Measurements from ENCODE around the gene NCAPG2. TPM values are rescaled to one million over a fixed set of nuclear protein-coding genes. Genes with fewer than 3 reads are reported as not detected.

The NCAPG2 gene
- total and polyA plus RNA-seq, 2 donors from 2014 or later = 1.3 to 6.3 TPM

- no peaks in the 10 kb centered on the region for H3K27me3 ChIP-seq (ENCODE audit: control insufficient read depth, insufficient read depth, low read length)
- H3K36me3 ChIP-seq (ENCODE audit: control insufficient read depth in 2 of 3, insufficient read depth in 3 of 3, low read length in 3 of 3) = no peaks in the 10 kb centered on the region
- FAIRE-seq = no peak
- peak in 2 of 5 donors; percentile 13 to 45 for DNase-seq
- no peak overlapping the region for H3K9ac ChIP-seq (ENCODE audit: low read length in 3 of 3)
- no peaks in the 10 kb centered on the region for H3K9me3 ChIP-seq (ENCODE audit: control insufficient read depth in 2 of 3, insufficient read depth in 1 of 3, low read length in 3 of 3)
- H3K4me3 ChIP-seq (ENCODE audit: low read length in 3 of 3) = no peak overlapping the region
- no peaks in the 10 kb centered on the region for H3K4me1 ChIP-seq (ENCODE audit: control insufficient read depth in 2 of 3, insufficient read depth in 2 of 3, low read depth in 1 of 3, low read length in 3 of 3)
- no peak overlapping the region for H3K27ac ChIP-seq (ENCODE audit: low read depth in 2 of 2, low read length in 2 of 2)
- TF ChIP-seq, protein P1, sequence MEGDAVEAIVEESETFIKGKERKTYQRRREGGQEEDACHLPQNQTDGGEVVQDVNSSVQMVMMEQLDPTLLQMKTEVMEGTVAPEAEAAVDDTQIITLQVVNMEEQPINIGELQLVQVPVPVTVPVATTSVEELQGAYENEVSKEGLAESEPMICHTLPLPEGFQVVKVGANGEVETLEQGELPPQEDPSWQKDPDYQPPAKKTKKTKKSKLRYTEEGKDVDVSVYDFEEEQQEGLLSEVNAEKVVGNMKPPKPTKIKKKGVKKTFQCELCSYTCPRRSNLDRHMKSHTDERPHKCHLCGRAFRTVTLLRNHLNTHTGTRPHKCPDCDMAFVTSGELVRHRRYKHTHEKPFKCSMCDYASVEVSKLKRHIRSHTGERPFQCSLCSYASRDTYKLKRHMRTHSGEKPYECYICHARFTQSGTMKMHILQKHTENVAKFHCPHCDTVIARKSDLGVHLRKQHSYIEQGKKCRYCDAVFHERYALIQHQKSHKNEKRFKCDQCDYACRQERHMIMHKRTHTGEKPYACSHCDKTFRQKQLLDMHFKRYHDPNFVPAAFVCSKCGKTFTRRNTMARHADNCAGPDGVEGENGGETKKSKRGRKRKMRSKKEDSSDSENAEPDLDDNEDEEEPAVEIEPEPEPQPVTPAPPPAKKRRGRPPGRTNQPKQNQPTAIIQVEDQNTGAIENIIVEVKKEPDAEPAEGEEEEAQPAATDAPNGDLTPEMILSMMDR (IDR thresholded peaks at IDR 0.05; ENCODE audit: borderline replicate concordance, extremely low read depth, insufficient read depth) = no peak
- intact Hi-C loops (cut with DNase I) = no loop called here
These were observed 86.9 kb downstream of the NCAPG2 start for GRCh38 chr7:158617737-158618128.

DNA sequence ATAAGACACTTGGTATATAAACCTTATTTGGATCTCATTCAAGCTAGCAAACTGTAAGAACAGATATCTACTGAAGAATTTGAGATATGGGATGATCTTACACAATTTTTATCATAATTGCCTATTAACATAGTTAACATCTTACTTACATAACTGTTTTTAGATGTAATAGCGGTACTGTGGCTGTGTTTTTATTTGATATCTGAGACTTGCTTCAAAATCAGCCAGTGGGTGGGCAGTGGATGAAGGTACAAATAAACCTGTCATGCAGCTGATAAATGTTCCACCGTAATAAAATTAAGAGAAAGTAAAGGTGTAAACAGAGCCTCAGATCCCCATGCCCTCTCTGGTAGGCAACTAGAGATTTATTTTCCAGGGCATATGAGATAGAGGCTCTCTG lies 88.6 kb downstream of the NCAPG2 start:
- Histone ChIP-seq H3K9me3 (ENCODE audit: control insufficient read depth in 2 of 3, insufficient read depth in 1 of 3, low read length in 3 of 3) (no peaks in the 10 kb centered on the region), H3K4me1 (ENCODE audit: control insufficient read depth in 2 of 3, insufficient read depth in 2 of 3, low read depth in 1 of 3, low read length in 3 of 3) (no peaks in the 10 kb centered on the region), H3K27ac (ENCODE audit: low read depth in 2 of 2, low read length in 2 of 2) (no peak overlapping the region), H3K27me3 (ENCODE audit: control insufficient read depth, insufficient read depth, low read length) (no peaks in the 10 kb centered on the region), H3K36me3 (ENCODE audit: control insufficient read depth in 2 of 3, insufficient read depth in 3 of 3, low read length in 3 of 3) (no peaks in the 10 kb centered on the region), H3K4me3 (ENCODE audit: low read length in 3 of 3) (no peak overlapping the region), H3K9ac (ENCODE audit: low read length in 3 of 3) (no peak overlapping the region)
- peak in 3 of 5 donors; percentile 60 to 90 (median 89) for DNase-seq
- intact Hi-C loops (cut with DNase I) = no loop called here
- FAIRE-seq = no peak
- TF ChIP-seq, protein P1 (IDR thresholded peaks at IDR 0.05; ENCODE audit: borderline replicate concordance, extremely low read depth, insufficient read depth) = no peak

GRCh38 chr7:158614700-158615099 lies 89.9 kb downstream of the NCAPG2 start:
- Histone ChIP-seq H3K4me1 (ENCODE audit: control insufficient read depth in 2 of 3, insufficient read depth in 2 of 3, low read depth in 1 of 3, low read length in 3 of 3) (no peaks in the 10 kb centered on the region), H3K4me3 (ENCODE audit: low read length in 3 of 3) (no peak overlapping the region), H3K9me3 (ENCODE audit: control insufficient read depth in 2 of 3, insufficient read depth in 1 of 3, low read length in 3 of 3) (no peaks in the 10 kb centered on the region), H3K9ac (ENCODE audit: low read length in 3 of 3) (no peak overlapping the region), H3K36me3 (ENCODE audit: control insufficient read depth in 2 of 3, insufficient read depth in 3 of 3, low read length in 3 of 3) (no peaks in the 10 kb centered on the region), H3K27ac (ENCODE audit: low read depth in 2 of 2, low read length in 2 of 2) (no peak overlapping the region), H3K27me3 (ENCODE audit: control insufficient read depth, insufficient read depth, low read length) (no peaks in the 10 kb centered on the region)
- TF ChIP-seq, protein P1 (IDR thresholded peaks at IDR 0.05; ENCODE audit: borderline replicate concordance, extremely low read depth, insufficient read depth) = no peak
- DNase-seq = peak in 1 of 5 donors; percentile 29
- no peak for FAIRE-seq
- intact Hi-C loops (cut with DNase I) = no loop called here

- FAIRE-seq (no peak), DNase-seq (peak in 1 of 5 donors; percentile 19)
- intact Hi-C loops (cut with DNase I) = no loop called here
- TF ChIP-seq, protein P1 (IDR thresholded peaks at IDR 0.05; ENCODE audit: borderline replicate concordance, extremely low read depth, insufficient read depth) = no peak
- Histone ChIP-seq H3K36me3 (ENCODE audit: control insufficient read depth in 2 of 3, insufficient read depth in 3 of 3, low read length in 3 of 3) (no peaks in the 10 kb centered on the region), H3K4me3 (ENCODE audit: low read length in 3 of 3) (no peak overlapping the region), H3K9me3 (ENCODE audit: control insufficient read depth in 2 of 3, insufficient read depth in 1 of 3, low read length in 3 of 3) (no peaks in the 10 kb centered on the region), H3K4me1 (ENCODE audit: control insufficient read depth in 2 of 3, insufficient read depth in 2 of 3, low read depth in 1 of 3, low read length in 3 of 3) (no peaks in the 10 kb centered on the region), H3K27me3 (ENCODE audit: control insufficient read depth, insufficient read depth, low read length) (no peaks in the 10 kb centered on the region), H3K27ac (ENCODE audit: low read depth in 2 of 2, low read length in 2 of 2) (no peak overlapping the region), H3K9ac (ENCODE audit: low read length in 3 of 3) (no peak overlapping the region)
These were observed 91.1 kb downstream of the NCAPG2 start for GRCh38 chr7:158613481-158613880.
